GM12874 (cell line): ENCODE measurements around the gene PI4KA.
A peak's percentile ranks its signal among the peaks of the same experiment; 100 is the strongest.

ENCODE experiments used
- CTCF ChIP-seq: IDR thresholded peaks from 2 replicates; pipeline ENCODE4 v1.5.1; 2011; ENCODE audit warnings: low read depth, mild to moderate bottlenecking, control low read depth, low read length, moderate library complexity; ENCODE audit not compliant: insufficient read depth

PI4KA gene

GRCh38 chr22:20748082-20748481, 110.5 kb downstream of the PI4KA start:
- TF ChIP-seq CTCF: no peak

GRCh38 chr22:20747223-20747622, 111.4 kb downstream of the PI4KA start:
- no peak for TF ChIP-seq CTCF

GRCh38 chr22:20746431-20747189, 112.0 kb downstream of the PI4KA start:
- no peak for TF ChIP-seq CTCF

- no peak for TF ChIP-seq CTCF
These were observed 113.5 kb downstream of the PI4KA start for GRCh38 chr22:20745119-20745518.

- no peak for TF ChIP-seq CTCF
These were observed 114.2 kb downstream of the PI4KA start for GRCh38 chr22:20744456-20744855.

- TF ChIP-seq CTCF: no peak
These were observed 115.8 kb downstream of the PI4KA start for GRCh38 chr22:20742764-20743163.

- TF ChIP-seq CTCF: peak; percentile 62
These were observed 116.7 kb downstream of the PI4KA start for GRCh38 chr22:20741634-20742581.
